HG03097 (cell line): ENCODE measurements around the gene TFF3.

ENCODE experiments used
- ATAC-seq: cut with Tn5 transposase; IDR thresholded peaks from one replicate; pipeline ENCODE4 v1.9.1; 2021; ENCODE audit not compliant: unreplicated experiment, low FRiP score

TFF3 gene, protein sequence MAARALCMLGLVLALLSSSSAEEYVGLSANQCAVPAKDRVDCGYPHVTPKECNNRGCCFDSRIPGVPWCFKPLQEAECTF

GRCh38 chr21:42315296-42315891 is at the start of gene TFF3:
Gene TFF3, minus strand, starts transcription at chr21:42315409. Its CDS starts 35 bp downstream, at chr21:42315374.
- no peak for ATAC-seq

DNA sequence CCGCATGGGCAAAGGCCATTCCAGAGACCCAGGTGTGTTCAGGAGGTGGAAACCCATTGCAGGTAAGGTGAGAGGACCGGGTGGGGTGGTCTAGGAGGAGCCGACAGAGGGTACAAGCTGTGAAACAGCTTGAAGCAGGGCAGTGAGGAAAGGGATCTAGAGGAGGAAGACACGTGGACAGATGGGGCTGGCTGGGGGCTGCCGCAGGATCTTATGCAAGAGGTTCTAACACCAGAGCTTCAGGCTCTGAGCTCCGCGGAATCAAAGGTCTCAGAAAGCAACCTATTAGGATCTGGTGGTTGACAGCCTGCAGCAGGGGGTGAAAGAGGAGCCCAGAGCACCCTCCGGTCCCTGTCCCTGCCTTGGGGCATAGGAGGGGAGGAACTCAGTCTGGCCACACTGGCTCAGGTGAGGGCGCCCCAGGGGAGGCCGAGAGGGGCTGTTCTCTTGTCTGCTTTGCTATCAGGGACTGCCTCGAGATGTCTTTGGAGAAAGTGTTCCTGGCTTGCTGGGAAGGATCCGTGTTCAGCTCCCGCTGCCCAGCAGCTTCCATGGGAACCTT is 49.2 kb upstream of the TFF3 start:
- ATAC-seq = no peak

DNA sequence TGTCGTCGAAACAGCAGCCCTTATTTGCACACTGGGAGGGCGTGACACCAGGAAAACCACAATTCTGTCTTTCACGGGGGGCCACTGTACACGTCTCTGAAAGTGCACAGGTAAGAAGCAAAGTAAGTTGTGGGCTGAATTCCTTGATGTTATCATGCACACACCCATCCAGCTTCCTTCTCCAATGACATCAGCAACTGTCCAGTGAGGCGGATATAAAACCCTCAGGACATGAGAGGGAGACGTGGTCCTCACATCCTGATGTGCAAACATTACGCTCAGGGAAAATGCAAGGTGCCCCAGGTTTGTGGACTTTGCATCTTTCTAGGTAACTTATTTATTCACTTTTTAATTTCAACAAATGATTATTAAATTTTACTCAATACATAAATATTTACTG is 48.1 kb upstream of the TFF3 start:
- ATAC-seq = no peak

DNA sequence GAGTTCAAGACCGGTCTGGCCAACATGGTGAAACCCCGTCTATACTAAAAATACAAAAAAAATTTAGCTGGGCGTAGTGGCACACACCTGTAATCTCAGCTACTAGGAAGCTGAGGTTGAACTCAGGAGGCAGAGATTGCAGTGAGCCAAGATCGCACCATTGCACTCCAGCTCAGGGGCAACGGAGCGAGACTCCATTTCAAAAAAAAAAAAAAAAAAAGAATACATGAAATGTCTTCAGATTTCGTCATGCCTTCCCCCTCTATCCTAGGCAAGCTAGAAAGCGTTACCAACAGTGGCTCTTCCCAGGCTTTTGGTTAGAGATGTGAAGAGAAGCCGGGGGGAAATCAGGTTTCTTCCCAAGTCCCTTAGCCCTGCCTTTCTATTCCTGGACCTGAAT is 47.5 kb upstream of the TFF3 start:
- ATAC-seq = no peak

GRCh38 chr21:42362198-42362597 is 47.0 kb upstream of the TFF3 start:
- no peak for ATAC-seq

DNA sequence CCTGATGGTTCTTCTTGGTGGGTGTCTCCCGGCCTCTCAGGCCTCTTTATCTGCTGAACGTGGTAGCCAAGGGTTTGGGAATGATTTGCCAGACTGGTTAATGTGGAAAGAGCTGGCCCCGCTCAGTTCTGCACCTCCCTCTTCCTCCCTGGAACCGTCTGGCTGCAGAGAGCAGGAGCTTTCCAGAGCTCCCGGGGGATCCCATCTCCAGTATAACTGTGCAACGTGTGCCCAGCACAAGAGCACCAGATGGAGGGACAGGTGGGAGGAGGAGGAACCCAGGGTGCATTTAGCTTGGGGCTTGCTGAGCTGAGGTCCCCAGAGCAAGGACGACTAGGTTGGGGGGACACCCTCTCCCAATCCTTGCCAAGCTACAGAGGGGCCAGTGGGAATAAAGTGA is 46.1 kb upstream of the TFF3 start:
- no peak for ATAC-seq

DNA sequence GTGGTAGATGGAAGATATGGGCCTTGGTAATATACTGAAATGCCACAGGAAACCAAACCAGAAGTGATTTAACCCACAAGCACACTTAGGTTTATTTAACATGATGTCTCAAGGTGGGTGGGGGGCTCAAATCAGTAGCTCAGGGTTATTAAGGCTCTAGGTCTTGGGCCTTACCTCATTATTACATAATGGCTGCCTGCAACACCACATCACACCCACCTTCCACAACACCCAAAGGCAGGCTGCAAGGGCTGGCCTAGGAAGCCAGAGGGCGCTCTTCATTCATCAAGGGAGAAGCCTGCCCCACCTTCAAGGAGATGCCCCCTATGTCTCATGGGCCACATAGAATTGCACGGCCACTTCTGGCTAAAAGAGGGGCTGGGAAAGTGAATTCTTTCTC is 45.1 kb upstream of the TFF3 start:
- ATAC-seq = no peak

- no peak for ATAC-seq
These were observed 43.7 kb upstream of the TFF3 start for GRCh38 chr21:42358937-42359336.

DNA sequence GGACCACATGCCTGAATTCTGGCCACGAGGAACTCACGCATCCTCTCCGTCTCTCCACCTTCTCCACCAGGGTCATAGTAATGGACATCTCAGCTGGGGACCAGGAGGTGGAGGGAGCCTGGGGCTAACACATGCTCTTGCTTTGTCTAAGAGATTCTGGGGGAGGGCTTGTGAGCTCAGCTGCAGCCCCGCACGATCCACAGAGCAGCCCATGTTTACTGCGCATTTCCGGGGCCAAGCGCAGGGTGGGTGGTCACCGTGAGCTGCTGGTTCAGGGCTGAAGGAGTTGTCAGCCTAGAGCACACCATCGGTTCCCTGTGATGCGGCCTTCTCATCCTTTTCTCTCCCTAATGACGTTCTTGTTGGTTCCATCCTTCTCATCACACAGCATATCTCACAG is 43.1 kb upstream of the TFF3 start:
- ATAC-seq = no peak

- ATAC-seq = no peak
These were observed 42.1 kb upstream of the TFF3 start for GRCh38 chr21:42357307-42357706.

GRCh38 chr21:42356650-42357049 is 41.4 kb upstream of the TFF3 start:
- ATAC-seq = no peak

GRCh38 chr21:42356046-42356445 is 40.8 kb upstream of the TFF3 start:
- ATAC-seq = no peak

GRCh38 chr21:42353623-42354022 is 38.4 kb upstream of the TFF3 start:
- ATAC-seq = no peak

DNA sequence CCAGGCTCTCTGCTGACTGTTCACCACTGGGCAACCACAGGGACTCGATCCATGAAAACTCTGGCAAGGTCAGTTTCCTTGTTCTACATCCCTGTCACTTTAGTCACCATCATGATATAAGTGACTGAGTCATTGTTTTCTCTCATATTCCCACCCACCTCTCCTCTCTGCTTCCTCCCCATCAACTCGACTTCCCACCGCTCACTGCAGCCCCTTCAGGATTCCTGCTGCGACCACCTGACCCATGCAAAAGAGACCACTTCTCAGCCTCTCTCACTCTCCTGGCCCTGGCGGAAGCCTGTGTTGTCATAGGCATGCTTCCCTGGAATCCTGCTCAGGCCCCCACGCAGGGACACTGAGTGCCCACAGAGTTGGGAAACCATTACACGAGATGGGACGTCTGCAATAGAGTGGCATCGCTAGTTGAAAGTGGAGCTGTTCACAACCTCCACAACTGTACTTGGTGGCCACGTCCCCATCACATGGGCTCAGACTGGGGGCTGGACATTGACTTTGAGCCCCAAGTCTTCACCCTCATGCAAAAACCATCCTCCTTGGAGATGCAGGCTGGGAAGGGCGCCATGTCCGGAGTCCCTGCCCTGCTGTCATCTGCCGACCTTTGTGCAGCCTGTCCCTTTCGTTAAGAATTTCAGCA is 37.4 kb upstream of the TFF3 start:
- no peak for ATAC-seq

DNA sequence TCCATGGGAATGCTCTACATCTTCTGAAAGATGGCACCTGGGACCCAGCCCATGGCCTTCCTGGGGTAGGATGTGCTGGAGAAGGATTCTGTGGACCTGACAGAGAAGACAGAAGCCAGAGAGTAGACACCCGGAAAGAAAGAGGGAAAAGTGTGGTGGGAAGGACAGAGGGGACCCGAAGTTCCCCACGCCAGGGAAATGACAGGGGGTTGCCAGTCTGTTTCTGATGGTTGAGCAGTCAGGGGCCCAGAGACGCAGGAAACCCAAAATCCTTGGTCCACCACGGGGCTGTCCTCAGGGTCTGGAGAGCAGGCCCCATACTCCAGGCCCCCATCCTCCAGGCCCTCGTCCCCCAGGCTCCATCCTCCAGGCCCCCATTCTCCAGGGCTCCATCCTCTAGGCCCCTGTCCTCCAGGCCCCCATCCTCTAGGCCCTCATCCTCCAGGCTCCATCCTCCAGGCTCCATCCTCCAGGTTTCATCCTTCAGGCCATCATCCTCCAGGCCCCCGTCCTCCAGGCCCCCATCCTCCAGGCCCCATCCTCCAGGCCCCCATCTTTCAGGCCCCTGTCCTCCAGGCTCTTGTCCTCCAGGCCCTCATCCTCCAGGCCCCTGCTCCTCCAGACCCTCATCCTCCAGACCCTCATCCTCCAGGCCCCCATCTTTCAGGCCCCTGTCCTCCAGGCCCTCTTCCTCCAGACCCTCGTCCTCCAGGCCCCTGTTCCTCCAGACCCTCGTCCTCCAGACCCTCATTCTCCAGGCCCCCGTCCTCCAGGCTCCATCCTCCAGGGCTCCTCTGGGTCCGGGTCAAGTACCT is 36.6 kb upstream of the TFF3 start:
- ATAC-seq = no peak

GRCh38 chr21:42350927-42351426 is 35.8 kb upstream of the TFF3 start, which contains the start of gene TFF2:
Gene TFF2, minus strand, starts transcription at chr21:42350994. Its CDS starts 37 bp downstream, at chr21:42350957.
- no peak for ATAC-seq

DNA sequence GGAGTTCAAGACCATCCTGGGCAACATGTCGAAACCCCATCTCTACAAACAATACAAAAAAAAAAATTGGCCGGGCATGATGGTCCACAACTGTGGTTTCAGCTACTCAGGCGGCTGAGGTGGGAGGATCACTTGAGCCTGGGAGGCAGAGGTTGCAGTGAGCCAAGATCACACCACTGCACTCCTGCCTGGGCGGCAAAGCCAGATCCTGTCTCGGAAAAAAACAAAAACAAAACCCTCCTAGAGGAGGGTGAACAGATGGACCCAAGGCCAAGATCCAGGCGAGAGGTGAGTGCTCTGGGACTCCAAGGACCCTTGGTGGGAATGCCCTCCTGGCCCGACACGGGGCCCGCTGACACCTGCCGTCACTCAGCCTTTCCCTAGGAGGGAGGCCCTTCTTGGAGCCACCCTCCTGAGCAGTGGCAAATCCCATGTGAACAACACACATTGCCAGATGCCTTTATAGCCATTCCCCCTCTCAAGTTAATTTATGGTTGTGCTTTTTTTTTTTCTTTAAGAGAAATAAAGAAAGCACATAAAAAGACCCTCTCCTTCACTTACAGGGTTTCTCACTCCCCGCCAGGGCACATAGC is 35.2 kb upstream of the TFF3 start:
- ATAC-seq = no peak

- no peak for ATAC-seq
These were observed 34.5 kb upstream of the TFF3 start for GRCh38 chr21:42349420-42350317.

- no peak for ATAC-seq
These were observed 33.6 kb upstream of the TFF3 start for GRCh38 chr21:42348762-42349161.
